Activated CD8-positive, alpha-beta memory T cell treated with anti-CD3 and anti-CD28 coated beads for 48 hours (primary cell): ENCODE results near the gene CELF4.
"Not testable (repeated sequence)": the region's sequence is repeated elsewhere in the genome, so short reads cannot be mapped to it uniquely, and the experiment has no call there.

Experiments
- DNase-seq, 3 experiments: peaks; one replicate each; pipeline ENCODE4 v3.0.0-alpha.2; 2020; ENCODE audit warnings: low read depth in 2 of 3, low spot score in 2 of 3

Gene CELF4

DNA sequence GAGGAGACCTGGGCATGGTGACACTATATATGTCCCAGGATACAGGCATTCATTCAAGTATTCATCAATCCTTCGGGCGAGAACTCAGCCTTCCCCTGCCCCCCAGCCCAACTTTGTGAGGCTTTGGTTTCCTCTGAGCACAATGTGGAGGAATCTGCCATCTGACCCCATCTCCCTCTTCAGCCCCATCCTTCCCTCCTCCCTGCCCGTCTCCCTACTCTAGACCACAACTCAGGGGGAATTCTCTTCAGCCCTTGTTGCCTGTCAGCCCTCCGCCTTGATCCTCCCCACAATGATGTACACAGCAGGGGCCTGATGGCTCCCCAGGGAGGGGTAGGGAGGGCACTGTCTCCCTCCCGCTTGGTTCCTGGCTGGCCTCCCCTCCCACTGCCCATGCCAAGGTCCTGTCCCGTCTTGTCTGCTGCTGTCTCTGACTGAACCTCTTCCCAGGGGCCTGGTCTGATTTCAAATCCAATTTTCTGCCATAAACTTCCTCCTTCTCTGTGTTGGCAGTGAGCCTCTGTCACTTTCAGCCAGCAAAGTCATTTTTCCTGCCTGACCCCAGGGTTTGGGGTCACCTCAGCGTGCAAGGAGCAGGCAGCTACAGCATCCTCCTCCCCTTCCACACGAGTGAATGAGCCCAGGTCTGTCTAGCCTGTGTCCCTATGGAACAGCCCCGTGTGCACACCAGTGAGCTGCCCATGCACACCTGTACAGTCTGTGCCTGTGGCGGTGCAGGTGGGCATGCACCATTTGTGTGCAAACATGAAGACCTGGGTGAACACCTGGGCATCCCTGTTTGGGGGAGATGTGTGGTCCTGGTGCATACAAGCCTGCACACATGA lies 197.3 kb downstream of the CELF4 start:
- DNase-seq = no peak

DNA sequence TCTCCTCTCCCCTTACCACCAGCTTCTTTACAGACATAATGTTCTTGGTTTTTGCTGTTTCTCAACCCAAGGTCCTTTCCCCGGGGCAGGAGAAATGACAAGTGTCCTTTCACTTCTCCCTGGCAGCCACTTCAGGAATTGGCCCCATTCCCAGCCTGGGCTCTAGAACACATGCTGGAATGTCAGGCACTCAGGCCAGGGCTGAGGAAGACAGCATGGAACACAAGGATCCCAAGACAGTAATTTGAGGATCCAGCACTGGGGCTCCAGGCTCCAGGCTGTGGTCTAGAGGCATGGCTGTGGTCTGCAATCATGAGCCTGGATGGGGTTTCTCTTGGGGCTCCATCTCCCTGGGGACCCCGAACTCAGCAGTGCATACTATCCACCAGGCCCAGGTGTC lies 201.4 kb downstream of the CELF4 start:
- no peak for DNase-seq

DNA sequence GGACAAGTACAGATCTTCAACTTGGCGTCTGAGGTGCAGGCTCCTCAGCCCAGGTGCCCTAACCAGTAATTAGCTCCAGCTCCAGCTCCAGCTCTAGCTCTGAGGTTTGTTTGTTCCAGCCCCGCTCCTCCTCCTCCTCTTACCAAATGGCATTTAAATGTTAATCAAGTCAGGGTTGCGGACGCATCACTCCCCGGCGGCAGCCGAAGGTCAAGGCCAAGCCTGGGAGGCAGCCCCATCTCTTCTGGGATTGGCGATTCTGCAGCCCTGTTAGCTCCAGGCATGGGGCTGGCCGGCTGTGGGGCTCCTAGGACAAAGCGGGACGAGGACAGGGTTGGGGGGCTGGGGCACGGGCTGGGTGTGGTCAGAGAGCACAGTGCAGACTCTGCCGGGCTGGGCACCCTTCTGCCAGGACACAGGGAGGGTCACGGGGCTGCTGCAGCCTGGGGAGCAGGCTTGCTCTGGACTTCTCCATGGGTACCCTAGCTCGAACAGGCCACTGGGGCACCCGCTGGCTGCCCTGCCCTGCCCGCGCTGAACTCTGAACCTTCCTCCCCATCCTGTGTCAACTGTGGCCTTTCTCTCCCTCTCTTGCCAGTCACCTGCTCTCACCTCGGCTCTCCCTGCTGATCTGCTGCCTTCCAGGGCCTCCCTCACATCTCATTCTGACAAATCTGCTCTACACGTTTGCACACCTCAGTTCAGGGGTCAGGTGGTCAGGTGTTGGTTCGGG lies 203.3 kb downstream of the CELF4 start:
- DNase-seq = no peak

DNA sequence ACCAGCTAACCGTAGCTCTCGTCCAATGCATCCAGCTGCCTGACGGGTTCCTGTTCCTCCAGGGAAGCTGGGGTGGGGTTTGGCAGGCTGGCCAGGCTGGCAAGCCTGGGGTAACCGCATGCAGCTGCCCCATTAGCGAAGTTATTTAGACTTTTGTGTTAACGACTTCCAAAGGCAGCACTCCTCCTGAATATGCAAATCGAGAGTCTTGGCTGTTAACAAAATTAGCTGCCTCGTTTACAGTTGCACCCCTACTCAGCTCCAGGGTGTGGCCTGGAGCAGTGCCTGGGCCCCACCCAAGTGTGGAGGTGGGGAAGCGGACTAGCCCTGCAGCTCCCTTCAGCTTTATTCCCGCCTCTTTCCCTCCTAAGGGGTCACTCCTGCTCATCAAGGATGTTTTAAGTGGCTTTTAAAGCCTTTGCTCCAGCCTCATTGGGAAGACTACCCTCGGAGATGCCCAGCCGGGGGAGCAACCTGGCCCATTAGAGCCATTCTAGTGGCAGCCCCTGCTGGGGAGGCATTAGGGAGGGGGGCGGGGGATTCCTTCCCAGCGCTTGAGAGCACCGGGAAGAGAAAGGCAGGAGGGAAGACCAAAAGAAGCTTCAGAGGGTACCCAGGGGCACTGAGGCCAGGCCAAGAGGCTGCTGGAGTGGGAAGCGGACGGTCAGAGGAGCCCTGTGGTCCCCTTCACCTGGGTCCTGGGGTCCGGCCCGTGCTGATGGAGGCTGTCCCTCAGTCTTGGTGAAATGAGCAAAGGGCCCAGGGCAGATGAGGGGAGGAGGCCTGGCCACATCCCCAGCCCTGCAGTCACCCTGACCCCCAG lies 204.1 kb downstream of the CELF4 start:
- DNase-seq = no peak

DNA sequence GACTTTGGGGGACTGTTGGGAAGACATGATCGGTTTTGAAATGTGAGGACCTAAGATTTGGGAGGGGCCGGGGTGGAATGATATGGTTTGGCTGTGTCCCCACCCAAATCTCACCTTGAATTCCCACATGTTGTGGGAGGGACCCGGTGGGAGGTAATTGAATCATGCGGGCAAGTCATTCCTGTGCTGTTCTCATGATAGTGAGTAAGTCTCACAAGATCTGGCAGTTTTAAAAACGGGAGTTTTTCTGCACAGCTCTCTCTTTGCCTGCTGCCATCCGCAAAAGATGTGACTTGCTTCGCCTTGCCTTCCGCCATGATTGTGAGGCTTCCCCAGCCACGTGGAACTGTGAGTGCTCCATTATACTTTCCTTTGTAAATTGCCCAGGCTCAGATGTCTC lies 207.5 kb downstream of the CELF4 start:
- not testable (repeated sequence) for DNase-seq

DNA sequence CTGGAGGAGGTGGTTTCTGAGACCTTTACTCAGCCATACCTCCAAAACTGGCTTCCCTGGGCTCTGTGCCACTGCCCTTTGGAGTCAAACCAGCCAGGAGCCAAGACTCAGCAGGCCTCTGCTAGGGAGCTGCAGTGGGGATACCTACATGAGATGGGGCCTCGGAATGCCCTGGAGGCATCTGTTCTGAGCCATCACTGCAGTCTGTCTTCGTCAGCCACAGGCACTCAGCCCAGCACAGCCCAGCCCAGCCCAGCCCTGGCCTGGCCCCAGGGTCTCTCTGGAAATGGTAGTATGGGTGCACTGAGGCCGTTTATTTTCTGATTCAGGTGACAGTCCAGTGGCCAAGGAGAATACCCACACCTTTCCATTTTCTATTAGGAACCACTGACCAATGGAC lies 209.8 kb downstream of the CELF4 start:
- no peak for DNase-seq

DNA sequence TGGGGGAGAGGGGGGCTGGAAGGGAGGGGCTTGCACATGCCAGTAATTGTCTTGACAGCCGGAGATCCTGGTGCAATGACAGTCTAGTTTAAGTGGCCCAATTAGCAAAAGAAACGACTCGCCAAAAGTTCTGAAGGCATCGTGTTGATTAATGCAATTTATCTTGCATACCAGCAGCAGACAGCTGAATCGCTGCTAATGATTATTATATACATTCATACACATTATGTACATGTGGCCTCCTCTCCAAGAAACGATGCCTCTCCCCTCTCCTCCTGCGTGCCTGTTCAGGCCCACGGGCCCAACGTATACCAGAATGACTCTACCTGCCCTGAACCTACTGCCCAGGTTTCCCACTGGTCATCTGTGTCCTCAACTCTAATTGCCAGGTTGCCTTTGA lies 214.5 kb downstream of the CELF4 start:
- no peak for DNase-seq

DNA sequence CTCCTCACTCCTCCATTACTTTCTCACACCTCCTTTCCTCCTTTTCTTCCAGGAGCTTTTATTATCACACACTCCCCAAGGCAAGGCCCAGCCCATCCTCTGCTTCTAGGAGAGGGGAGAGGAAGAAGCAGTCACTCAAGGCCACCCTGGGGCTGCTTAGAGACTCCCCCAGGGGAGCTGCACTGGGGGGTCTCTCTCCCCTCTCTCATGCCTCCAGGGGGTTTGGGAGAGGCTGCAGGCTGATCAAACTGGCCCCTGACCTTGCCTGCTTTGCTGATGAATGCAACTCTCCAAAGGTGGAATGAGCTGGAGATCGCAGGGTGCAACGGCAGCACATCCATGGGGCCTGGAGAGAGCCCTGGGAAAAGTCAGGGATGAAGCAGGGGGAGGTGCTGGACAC lies 216.9 kb downstream of the CELF4 start:
- DNase-seq = no peak

DNA sequence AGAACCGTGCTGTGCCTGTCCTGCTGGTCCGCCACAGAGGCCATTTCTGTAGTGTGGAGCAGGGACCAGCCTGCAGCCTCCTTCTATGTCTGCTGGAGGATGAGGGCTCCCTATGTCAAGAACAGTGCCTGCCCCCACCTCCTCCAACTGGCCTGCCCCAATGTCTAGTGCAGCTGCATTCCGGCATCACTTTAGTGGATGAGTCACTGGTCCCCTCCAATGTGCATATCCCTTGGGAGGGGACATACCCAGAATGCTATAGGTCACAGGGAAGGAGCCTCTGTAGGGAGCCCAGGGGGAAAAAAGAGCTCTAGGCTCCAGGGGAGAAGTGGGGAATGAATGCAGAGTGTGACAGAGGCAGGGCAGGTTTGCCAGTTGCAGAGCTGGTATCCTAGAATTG lies 219.6 kb downstream of the CELF4 start:
- no peak for DNase-seq

DNA sequence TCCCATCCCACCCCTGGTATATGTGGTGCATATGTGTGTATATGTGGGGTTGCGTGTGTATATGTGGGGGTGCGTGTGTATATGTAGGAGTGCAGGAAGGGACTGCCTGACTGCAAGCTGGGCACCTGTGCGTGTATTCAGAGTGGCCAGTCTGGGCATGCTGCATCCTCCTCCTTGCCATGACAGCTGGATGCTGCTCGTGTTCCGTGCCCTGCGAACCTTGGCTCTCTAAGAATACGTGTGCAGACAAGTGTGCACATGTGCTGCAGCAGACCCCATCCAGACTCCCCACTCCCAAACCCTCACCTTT lies 222.1 kb downstream of the CELF4 start:
- no peak for DNase-seq

DNA sequence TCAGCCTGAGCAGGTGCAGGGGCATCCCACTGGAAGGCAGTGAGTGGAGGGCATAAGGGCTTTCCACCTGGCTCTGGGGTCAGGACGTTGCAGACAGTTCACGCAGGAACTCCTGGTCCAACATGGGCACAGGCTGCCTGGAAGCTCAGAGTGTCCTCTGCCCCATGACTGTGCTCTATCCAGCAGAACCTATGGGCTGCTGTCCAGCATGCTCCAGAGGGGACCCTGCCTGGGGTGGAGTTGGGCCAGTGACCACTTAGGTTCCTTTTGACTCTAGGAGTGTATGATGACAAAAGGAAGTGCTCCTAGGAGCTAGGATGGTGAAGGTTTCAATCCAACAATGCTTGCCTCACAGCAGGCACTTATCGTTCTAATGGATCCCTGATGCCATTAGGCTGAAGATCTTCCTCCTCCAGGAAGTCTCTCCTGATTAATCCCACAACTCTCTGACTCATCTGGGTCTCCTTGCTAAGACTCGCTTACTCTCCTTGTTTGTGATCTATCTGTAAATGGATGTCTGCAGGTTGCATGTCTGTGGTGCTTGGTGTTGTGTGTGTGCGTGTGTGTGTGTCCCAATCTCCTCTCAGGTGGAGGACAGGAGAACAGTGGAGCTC lies 224.0 kb downstream of the CELF4 start:
- DNase-seq = no peak

DNA sequence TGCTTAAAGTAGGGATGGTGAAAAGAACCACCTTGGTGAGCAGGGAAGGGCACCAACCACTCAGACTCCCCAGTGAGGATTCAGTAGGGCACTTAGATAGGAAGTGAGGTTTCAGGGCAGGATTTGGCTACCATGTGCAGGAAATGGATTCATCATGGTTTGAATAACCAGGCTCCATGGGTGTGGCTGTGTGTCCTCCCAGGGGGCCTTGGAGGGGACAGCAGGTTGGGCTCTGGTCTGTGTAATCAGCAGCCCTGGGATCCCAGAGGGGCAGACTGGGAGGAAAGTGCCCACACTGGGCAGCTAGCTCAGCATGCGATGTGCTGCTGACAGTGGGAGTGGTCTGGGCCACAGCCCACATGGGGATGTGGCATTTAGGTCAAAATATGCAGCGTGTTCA lies 224.6 kb downstream of the CELF4 start:
- no peak for DNase-seq

DNA sequence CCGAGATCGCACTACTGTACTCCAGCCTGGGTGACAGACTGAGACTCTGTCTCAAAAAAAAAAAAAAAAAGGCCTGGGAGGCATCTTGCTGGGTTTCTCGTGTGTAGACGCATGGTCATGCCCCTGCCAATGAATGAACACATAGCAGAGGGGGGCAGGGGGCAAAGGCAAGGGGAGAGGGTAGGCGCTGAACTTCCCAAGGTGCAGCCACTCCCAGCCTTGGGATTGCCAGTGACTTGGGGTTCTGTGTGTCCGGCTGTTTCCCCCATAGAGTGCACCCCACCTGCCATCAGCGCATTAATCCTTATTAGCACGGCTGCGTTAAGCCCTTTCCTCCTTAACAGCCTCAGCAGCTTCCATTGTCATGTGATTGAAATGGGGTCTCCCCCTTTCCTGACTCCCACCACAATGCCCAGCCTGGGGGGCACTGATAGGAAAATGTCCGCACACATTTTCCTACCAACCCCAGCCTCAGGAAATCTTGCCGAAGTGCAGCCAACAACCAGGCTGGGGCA lies 225.8 kb downstream of the CELF4 start:
- DNase-seq = no peak

DNA sequence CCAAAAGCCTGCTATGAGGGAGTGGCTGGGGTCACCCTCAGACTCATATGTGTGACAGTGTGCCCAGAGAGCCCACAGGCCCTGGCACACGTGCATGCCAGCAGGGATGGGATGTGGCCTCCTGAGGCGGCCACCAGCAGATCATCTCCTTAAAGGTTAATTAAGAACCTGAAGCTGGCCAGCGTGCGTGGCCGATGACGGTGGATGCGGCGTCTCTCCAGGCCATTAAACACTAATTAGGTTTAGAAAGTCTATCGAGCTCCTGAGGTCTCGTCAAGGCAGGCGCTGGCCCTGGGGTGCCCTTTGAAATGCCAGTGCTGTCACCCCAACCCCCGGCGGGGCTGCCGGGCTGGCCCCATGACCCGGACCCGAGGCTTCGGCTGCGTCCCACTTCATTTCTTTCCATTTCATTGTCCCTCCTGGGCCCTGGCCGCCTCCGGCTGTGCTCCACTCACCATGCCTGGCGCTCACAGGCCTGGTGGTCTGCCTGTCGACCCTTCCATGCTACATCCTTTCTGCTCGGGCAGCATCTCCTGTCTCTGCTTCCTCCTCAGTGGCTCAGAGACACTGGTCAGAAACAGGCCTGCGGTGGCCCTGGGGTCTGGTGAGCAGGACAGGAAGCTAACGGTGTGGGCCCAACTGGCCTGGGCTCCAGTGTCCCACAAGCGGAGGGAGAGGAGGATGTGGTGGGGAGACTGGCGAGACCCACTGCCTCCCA lies 228.9 kb downstream of the CELF4 start:
- no peak for DNase-seq

DNA sequence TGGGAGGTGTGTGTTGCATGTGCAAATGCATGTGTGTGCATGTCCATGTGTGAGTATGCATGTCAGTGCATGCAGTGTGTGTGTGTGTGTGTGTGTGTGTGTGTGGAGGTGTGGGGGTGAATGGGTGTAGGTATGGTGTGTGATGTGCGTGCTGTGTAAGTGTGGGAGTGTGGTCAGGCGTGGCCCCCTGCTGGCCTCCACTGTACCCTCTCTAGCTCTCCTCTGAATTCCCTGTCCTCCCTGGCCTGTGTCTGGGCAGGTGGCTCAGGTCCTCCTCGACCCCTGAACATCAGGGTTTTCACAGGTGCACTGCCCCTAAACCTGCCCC lies 230.2 kb downstream of the CELF4 start:
- DNase-seq = no peak

DNA sequence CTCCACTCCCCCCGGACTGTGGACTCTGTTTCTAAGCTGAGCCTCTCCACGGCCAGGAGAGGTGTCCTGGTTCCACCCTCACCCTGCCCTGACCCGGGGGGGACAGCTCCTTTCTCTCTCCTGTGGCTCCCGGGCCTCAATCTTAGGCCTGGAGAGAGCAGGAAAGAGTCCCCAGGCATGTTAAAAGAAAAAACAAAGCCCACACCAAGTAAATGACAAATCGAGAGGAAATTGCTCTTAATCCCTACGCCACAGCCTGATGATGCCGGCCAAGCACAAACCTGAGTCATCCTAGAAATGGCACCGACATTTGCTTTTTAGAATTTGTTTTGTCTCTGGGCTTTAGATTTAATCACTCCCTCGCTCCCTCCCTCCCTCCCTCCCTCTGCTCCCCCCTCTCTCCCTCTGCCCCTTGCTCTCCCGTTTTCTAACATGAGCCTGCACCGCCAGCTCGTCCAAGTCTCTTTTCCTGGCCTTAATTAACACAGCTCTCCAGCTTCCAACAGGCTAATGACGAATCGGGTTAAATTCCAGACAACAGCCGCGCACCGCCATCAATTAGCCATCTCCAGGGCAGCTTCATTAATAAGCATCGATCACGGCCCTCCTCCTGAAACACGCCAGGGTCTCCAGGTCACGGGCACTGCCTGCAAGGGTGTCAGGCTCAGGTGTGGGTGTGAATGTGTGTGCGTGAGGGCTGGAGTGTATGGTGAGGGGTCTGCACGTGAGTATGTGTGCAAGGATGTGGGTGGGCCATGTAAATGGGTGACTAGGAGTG lies 230.8 kb downstream of the CELF4 start:
- DNase-seq = no peak

DNA sequence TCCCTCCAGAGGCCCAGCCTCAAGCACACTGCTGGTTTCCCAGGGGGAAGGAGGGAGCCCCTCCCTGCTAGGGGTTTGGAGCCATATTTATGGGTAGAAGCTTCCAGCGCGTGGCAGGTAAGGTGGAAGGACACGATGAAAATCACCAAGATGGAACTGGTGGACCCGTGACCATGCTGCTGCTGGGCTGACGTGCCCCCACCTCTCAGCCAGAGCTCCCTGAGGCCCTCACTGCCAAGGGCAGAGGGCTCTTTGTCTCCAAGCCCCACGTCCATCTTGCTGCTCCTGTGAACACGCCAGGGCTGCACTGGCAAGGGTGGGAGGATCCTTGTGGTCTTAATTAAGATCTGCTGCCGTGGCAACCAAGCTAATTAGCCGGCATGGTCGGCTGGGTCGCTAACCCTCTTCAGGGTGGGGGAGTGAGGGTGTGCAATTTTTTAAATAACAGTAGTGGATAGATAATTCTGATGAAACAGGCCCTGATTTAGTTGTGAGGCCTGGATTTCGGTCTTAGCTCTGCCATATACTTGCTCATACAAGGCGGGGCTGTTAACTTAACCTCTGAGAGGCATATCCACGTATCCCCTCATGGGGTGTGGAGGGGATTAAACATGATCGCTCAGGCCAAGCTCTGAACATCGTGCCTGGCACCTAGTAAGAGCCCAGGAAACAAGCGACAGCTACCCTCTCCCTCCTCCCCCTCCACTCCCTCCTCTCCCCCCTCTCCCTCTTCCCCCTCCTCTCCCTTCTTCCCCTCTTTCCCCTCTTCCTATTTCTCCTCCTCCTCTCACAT lies 232.8 kb downstream of the CELF4 start:
- DNase-seq = no peak

DNA sequence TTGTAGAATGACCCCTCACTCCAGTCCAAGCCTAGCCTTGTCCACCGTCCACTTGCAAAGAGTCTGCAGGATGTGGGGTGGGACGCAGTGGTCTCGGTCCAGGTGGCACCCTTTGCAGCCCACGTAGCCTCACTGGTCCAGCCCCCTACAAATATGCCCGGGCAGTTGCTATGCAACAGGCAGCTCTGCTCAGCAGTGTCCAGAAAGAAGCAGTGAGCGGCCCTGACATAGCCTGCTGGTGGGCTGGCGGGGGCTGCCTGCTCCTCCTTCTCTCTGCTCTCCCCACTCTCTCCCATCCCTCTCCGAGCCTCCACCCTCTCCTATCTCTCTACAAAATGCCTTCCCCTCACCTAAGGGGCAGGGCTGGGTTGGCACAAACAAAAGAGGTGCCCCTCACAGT lies 233.4 kb downstream of the CELF4 start:
- no peak for DNase-seq

DNA sequence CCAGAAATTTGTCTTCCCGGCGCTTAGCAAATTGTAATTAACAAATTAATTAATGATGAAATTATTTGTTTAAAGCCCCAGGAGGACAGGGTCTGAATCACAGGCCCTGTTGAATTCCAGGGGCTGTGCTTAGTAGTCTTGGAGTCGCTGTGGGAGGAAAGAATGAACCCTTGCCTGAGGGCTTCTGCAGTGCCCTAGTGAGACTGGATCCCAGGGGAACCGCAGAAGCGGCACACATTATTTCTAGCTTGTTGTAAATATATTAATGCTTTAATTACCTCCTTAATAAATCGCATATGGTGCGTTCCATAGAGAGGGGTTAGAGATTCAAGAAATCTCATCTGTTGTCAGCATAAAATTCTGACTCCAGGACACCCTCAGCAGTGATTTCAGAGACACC lies 235.4 kb downstream of the CELF4 start:
- DNase-seq = no peak
